Smooth muscle cell (in vitro differentiated cells): ENCODE data around the gene ALDH1L2. TPM values are rescaled to one million over a fixed set of nuclear protein-coding genes. Genes with fewer than 3 reads are reported as not detected.
"Not testable (repeated sequence)": the region's sequence is repeated elsewhere in the genome, so short reads cannot be mapped to it uniquely, and the experiment has no call there.

ENCODE experiments used
- DNase-seq: peaks from one replicate; lab custom pipeline; 2025; ENCODE audit not compliant: unreplicated experiment; lab: John Stamatoyannopoulos, UW
- H2AFZ ChIP-seq: fragments of 200-600 bp; sonication (generic); 2 replicates; pipeline ENCODE4 v1.6.0; 2016; ENCODE audit warnings: antibody characterized with exemption, low read depth, mild to moderate bottlenecking
- H3F3A ChIP-seq: fragments of 200-600 bp; sonication (generic); 2 replicates; pipeline ENCODE4 v1.6.0; 2017; ENCODE audit warnings: antibody characterized with exemption, low read depth
- H3K27ac ChIP-seq: fragments of 200-600 bp; sonication (generic); 2 replicates; pipeline ENCODE4 v1.5.1; 2016; ENCODE audit warnings: low read depth, mild to moderate bottlenecking
- H3K27me3 ChIP-seq: fragments of 200-600 bp; sonication (generic); 2 replicates; pipeline ENCODE4 v1.6.1; 2016; ENCODE audit warnings: low read depth, mild to moderate bottlenecking
- H3K36me3 ChIP-seq: fragments of 200-600 bp; sonication (generic); 2 replicates; pipeline ENCODE4 v1.5.1; 2016; ENCODE audit warnings: low read depth
- H3K4me1 ChIP-seq: fragments of 200-600 bp; sonication (generic); 2 replicates; pipeline ENCODE4 v1.5.1; 2016; ENCODE audit warnings: low read depth
- H3K4me2 ChIP-seq: fragments of 200-600 bp; sonication (generic); 2 replicates; pipeline ENCODE4 v1.6.0; 2016; ENCODE audit warnings: mild to moderate bottlenecking
- H3K4me3 ChIP-seq: fragments of 200-600 bp; sonication (generic); 2 replicates; pipeline ENCODE4 v1.5.1; 2016; ENCODE audit warnings: mild to moderate bottlenecking
- H3K79me2 ChIP-seq: fragments of 200-600 bp; sonication (generic); 2 replicates; pipeline ENCODE4 v1.6.0; 2016; ENCODE audit warnings: low read depth, mild to moderate bottlenecking
- H3K9ac ChIP-seq: fragments of 200-600 bp; sonication (generic); 2 replicates; pipeline ENCODE4 v1.6.0; 2016; ENCODE audit warnings: low read depth
- H3K9me3 ChIP-seq: fragments of 200-600 bp; sonication (generic); replicated peaks from 2 replicates; pipeline ENCODE4 v1.5.1; 2016; ENCODE audit warnings: low read depth
- H4K20me1 ChIP-seq: fragments of 200-600 bp; sonication (generic); 2 replicates; pipeline ENCODE4 v1.6.0; 2016; ENCODE audit warnings: low read depth
- WGBS: methylation state at CpG from one replicate; pipeline ENCODE4 v1.1.7; 2016; ENCODE audit warnings: low lambda C conversion rate; 5-methylcytosine and 5-hydroxymethylcytosine counted together
- polyA plus RNA-seq: library from polyadenylated mRNA; unstranded; fragments of >200 nt; fragmentation: Nextera tagmentation; extraction: Ambion mirVana; gene quantifications from 2 replicates; pipeline ENCODE4 v1.2.1, GENCODE V29; 2016
- total RNA-seq: library from RNA; depleted of rRNA; stranded (reverse); fragments of >200 nt; gene quantifications from 2 replicates; pipeline ENCODE4 v1.2.3, GENCODE V29; 2014
- TF ChIP-seq, protein P1 (sequence below): fragments of 200-600 bp; sonication (generic); IDR thresholded peaks from 2 replicates; pipeline ENCODE4 v1.5.1; 2017; ENCODE audit warnings: borderline replicate concordance, mild to moderate bottlenecking, antibody characterized with exemption; ENCODE audit not compliant: insufficient read depth, poor library complexity, severe bottlenecking

ALDH1L2 gene
- total and polyA plus RNA-seq, 2 experiments from 2014 or later = 25.3 to 28.1 TPM

DNA sequence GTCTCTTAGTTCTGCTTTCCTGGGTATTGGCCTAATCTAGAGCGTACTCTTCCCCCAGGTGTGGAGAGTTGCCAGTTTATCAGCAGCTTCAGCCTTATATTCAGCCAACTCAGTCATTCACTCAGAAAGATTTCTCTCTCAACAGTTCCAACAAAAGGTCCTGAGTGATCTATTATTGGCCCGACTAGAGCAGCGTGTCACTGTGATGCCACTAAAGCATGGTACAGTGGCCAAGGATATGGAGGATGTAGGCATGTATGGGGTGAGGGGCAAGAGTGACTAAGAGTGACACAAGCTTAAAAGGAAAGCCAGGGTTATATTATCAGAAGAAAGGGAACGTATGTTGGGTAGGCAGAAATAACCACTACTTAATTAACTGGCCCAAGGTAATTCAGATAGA lies 93.3 kb downstream of the ALDH1L2 start:
- Histone ChIP-seq H3F3A (no peaks in the 10 kb centered on the region), H3K27ac (no peak overlapping the region), H3K4me1 (peaks cover 7% of the 10 kb centered on the region), H3K27me3 (no peaks in the 10 kb centered on the region), H3K79me2 (peaks cover 20% of the 10 kb centered on the region), H3K4me2 (no peak overlapping the region), H4K20me1 (no peaks in the 10 kb centered on the region), H2AFZ (no peak overlapping the region), H3K4me3 (no peak overlapping the region), H3K9me3 (no peaks in the 10 kb centered on the region), H3K36me3 (peaks cover 8% of the 10 kb centered on the region), H3K9ac (no peak overlapping the region)
- WGBS = 94% methylated on average over 4 of the region's 4 CpGs
- TF ChIP-seq, protein P1, sequence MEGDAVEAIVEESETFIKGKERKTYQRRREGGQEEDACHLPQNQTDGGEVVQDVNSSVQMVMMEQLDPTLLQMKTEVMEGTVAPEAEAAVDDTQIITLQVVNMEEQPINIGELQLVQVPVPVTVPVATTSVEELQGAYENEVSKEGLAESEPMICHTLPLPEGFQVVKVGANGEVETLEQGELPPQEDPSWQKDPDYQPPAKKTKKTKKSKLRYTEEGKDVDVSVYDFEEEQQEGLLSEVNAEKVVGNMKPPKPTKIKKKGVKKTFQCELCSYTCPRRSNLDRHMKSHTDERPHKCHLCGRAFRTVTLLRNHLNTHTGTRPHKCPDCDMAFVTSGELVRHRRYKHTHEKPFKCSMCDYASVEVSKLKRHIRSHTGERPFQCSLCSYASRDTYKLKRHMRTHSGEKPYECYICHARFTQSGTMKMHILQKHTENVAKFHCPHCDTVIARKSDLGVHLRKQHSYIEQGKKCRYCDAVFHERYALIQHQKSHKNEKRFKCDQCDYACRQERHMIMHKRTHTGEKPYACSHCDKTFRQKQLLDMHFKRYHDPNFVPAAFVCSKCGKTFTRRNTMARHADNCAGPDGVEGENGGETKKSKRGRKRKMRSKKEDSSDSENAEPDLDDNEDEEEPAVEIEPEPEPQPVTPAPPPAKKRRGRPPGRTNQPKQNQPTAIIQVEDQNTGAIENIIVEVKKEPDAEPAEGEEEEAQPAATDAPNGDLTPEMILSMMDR = no peak
- DNase-seq = no peak

DNA sequence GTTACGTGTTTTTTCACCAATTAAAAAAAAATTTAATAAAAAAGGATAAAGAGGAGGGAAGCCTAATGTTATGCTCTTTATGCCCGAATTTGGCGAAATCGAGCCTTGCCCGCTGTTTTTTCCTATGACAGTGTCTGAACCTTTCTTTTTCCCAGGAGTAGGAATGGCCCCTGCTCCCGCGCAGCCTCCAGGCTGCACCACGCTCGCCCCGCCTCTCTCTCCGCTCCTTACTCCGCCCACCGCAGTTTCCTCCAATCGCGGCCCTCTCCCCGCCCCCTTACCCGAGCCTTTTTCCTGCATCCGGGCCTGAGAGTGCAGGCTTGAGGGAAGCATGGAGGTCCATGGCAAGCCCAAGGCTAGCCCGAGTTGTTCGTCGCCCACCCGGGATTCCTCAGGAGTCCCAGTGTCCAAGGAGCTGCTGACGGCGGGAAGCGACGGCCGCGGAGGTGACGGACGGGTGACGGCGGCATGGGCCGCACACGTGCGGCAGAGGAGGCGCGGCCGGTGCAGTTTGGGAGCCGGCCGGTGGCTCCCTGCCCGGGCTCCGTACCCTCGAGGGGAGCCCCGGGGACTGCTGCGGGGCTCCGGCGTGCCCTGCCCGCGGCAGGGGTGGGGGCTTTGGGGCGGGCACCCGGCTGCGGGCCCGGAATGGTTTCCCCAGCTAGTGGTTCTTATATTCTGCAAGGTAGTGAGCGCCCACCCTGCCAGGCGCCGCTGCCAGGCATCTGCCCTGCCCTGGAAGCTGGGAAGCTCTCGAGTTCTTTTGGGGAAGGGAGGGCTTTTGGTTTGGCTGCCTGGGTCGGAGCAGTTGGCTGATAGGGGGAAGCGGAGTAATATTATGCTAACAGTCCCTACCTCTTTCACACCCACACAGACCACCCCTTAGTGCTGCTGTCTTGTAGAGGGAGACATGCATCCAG lies 98.0 kb downstream of the ALDH1L2 start, which contains the start of gene NOPCHAP1:
Gene NOPCHAP1, plus strand, starts transcription at position 295 of the 920 bp plus-strand sequence. Its CDS starts 37 bp downstream, at position 332.
- Histone ChIP-seq H3K36me3 (no peaks in the 10 kb centered on the region), H3K27me3 (no peaks in the 10 kb centered on the region), H2AFZ (peak within 1 kb of the TSS; percentile 94), H3K4me2 (peak within 1 kb of the TSS; percentile 88), H3K4me3 (peak within 1 kb of the TSS; percentile 85), H3K9me3 (no peaks in the 10 kb centered on the region), H4K20me1 (no peaks in the 10 kb centered on the region), H3K79me2 (peaks cover 20% of the 10 kb centered on the region), H3K4me1 (peaks cover 7% of the 10 kb centered on the region), H3K9ac (no peak within 1 kb of the TSS), H3F3A (no peaks in the 10 kb centered on the region), H3K27ac (no peak within 1 kb of the TSS)
- peak; percentile 75 for DNase-seq
- TF ChIP-seq, protein P1 = no peak
- WGBS = 3% methylated on average over 59 of the region's 59 CpGs

DNA sequence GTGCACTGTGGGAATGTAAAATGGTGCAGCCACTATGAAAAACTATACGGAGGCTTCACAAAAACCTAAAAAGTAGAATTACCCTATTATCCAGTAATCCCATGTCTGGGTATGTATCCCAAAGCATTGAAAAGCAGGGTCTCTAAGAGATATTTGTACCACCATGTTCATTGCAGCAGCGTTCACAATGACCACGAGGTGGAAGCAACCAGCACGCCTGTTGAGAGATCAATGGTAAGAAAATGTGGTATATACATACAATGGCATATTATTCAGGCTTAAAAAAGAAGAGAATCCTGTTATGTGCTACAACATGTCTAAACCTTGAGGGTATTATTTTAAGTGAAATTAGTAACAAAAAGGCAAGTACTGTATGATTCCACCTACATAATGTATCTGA lies 99.1 kb downstream of the ALDH1L2 start:
- peak overlapping the region; percentile 88 for H3K4me2 ChIP-seq
- TF ChIP-seq, protein P1 = no peak
- H3K4me1 ChIP-seq = peaks cover 7% of the 10 kb centered on the region
- no peak for DNase-seq
- no peak overlapping the region for H3K9ac ChIP-seq
- no peaks in the 10 kb centered on the region for H3K27me3 ChIP-seq
- H3K4me3 ChIP-seq = no peak overlapping the region
- no peaks in the 10 kb centered on the region for H3K9me3 ChIP-seq
- H3F3A ChIP-seq = no peaks in the 10 kb centered on the region
- H3K27ac ChIP-seq = no peak overlapping the region
- H2AFZ ChIP-seq = peak overlapping the region; percentile 94
- peaks cover 20% of the 10 kb centered on the region for H3K79me2 ChIP-seq
- 79% methylated on average over 4 of the region's 4 CpGs for WGBS
- no peaks in the 10 kb centered on the region for H3K36me3 ChIP-seq
- no peaks in the 10 kb centered on the region for H4K20me1 ChIP-seq

DNA sequence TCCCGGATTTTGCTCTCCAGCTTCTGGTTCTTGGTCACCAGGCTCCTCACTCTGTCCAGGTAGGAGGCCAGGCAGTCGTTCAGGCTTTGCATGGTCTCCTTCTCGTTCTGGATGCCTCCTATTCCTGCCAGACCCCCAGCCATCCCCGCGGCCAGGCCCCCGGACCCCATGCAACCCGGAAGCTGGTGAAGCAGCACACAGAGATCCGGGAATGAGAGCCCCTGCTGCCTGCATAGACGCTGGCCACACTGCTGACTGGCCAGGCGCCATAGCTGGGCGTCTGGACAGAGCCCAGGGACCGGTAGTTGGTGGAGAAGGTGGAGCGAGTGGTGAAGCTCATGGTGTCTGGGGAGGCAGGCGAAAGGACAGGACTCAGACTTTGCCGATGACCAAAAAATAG lies 106.6 kb downstream of the ALDH1L2 start:
- H3K4me3 ChIP-seq, H2AFZ ChIP-seq, H3K36me3 ChIP-seq, H3F3A ChIP-seq, H3K27me3 ChIP-seq, DNase-seq, H3K79me2 ChIP-seq, H3K9ac ChIP-seq, H4K20me1 ChIP-seq, H3K4me2 ChIP-seq, H3K4me1 ChIP-seq, H3K27ac ChIP-seq, H3K9me3 ChIP-seq: not testable (repeated sequence)
- WGBS = 92% methylated on average over 15 of the region's 15 CpGs
